Measurements from ENCODE around the gene AQP7. TPM values are rescaled to one million over a fixed set of nuclear protein-coding genes. Genes with fewer than 3 reads are reported as not detected.

The AQP7 gene
- total RNA-seq, 2 experiments from 2014 or later: 2.2 TPM; not detected in 1

DNA sequence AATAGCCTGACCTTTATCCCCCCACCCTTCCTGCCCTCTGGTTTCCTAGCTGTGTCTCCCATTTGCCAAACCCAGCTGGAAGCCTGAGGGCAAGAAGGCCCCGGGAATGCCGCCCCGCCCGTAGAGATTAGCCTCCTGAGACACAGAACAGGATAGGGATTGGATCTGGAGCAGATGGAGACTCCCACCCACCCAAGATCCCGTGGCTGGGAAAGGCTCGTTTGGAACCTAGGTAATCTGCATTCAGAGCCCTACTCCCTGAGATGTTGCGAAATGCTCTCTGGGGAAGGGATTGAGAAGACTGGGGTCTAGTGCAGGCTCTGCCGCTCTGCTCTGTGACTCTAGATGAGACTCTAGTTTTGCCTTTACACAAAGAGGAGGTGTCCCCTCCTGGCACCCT is 34.1 kb upstream of the AQP7 start:
- DNase-seq (ENCODE audit: low spot score): no peak
- no peaks in the 10 kb centered on the region for H4K20me1 ChIP-seq (ENCODE audit: insufficient read depth, low read length)
- ChIA-PET POLR2A (no interaction called here), CTCF (ENCODE audit: unreplicated experiment) (no interaction called here)
- no peaks in the 10 kb centered on the region for H3K9me3 ChIP-seq (ENCODE audit: low read length)
- no peaks in the 10 kb centered on the region for H3K9me2 ChIP-seq (ENCODE audit: insufficient read depth, low read length)
- no TSS peak for BruUV-seq (replicated peaks)
- no peak overlapping the region for H3K4me3 ChIP-seq (ENCODE audit: low read depth, low read length, poor library complexity, severe bottlenecking)
- no peaks in the 10 kb centered on the region for H3K79me2 ChIP-seq (ENCODE audit: insufficient read depth, low read depth, low read length)
- no peak overlapping the region for H3K27ac ChIP-seq (ENCODE audit: low read depth, low read length, poor library complexity, severe bottlenecking)
- H3K4me1 ChIP-seq (ENCODE audit: insufficient read depth, low read length, poor library complexity, severe bottlenecking): peaks cover 4% of the 10 kb centered on the region
- no peaks in the 10 kb centered on the region for H3K36me3 ChIP-seq (ENCODE audit: insufficient read depth, low read length)
- H2AFZ ChIP-seq (ENCODE audit: low read length): no peak overlapping the region
- no peak for TF ChIP-seq EZH2phosphoT487 (IDR thresholded peaks at IDR 0.05; ENCODE audit: borderline replicate concordance, low read depth, low read length)
- TF ChIP-seq, protein P1, sequence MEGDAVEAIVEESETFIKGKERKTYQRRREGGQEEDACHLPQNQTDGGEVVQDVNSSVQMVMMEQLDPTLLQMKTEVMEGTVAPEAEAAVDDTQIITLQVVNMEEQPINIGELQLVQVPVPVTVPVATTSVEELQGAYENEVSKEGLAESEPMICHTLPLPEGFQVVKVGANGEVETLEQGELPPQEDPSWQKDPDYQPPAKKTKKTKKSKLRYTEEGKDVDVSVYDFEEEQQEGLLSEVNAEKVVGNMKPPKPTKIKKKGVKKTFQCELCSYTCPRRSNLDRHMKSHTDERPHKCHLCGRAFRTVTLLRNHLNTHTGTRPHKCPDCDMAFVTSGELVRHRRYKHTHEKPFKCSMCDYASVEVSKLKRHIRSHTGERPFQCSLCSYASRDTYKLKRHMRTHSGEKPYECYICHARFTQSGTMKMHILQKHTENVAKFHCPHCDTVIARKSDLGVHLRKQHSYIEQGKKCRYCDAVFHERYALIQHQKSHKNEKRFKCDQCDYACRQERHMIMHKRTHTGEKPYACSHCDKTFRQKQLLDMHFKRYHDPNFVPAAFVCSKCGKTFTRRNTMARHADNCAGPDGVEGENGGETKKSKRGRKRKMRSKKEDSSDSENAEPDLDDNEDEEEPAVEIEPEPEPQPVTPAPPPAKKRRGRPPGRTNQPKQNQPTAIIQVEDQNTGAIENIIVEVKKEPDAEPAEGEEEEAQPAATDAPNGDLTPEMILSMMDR (conservative IDR thresholded peaks at IDR 0.05; ENCODE audit: low read length): no peak
- no peak overlapping the region for H3K4me2 ChIP-seq (ENCODE audit: low read length)
- intact Hi-C loops (cut with micrococcal nuclease; ENCODE audit: unreplicated experiment): no loop called here

DNA sequence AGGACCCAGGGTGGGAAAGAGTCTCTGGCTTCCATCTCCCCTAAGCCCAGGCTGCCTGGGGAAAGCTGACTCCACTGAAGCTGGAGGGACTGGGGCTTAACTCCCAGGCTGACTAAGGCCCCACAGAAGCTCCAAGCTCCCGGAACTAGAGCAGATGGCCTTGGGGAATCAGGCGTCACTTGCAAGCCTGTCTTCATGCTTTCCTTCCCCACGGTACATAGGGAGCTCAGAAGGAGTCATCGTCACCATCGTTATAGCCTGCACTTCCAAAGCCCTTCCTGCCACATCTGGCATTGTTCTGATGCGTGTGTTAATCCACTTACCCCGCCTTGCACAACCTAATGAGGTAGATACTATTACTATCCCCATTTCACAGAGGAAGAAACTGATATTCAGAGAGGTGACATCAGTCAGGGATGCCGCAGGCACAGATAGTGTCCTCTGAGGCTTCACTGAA is 33.5 kb upstream of the AQP7 start:
- no TSS peak for BruUV-seq (replicated peaks)
- POLR2A ChIA-PET: interaction anchor here (1.1 kb wide), 1 partner anchor 25 kb away, joined by 3 read pairs; no protein-coding TSS in a partner anchor
- H3K79me2 ChIP-seq (ENCODE audit: insufficient read depth, low read depth, low read length): no peaks in the 10 kb centered on the region

More for the DNA sequence above, 33.5 kb upstream of the AQP7 start:
- H3K9me3 ChIP-seq (ENCODE audit: low read length): no peaks in the 10 kb centered on the region
- H3K9me2 ChIP-seq (ENCODE audit: insufficient read depth, low read length): no peaks in the 10 kb centered on the region
- no peaks in the 10 kb centered on the region for H4K20me1 ChIP-seq (ENCODE audit: insufficient read depth, low read length)
- TF ChIP-seq, protein P1 (conservative IDR thresholded peaks at IDR 0.05; ENCODE audit: low read length): no peak
- TF ChIP-seq EZH2phosphoT487 (IDR thresholded peaks at IDR 0.05; ENCODE audit: borderline replicate concordance, low read depth, low read length): no peak
- H3K4me2 ChIP-seq (ENCODE audit: low read length): no peak overlapping the region
- no peak overlapping the region for H3K27ac ChIP-seq (ENCODE audit: low read depth, low read length, poor library complexity, severe bottlenecking)
- H2AFZ ChIP-seq (ENCODE audit: low read length): no peak overlapping the region
- no peaks in the 10 kb centered on the region for H3K36me3 ChIP-seq (ENCODE audit: insufficient read depth, low read length)
- DNase-seq (ENCODE audit: low spot score): no peak
- intact Hi-C loops (cut with micrococcal nuclease; ENCODE audit: unreplicated experiment): no loop called here
- no peak overlapping the region for H3K4me3 ChIP-seq (ENCODE audit: low read depth, low read length, poor library complexity, severe bottlenecking)
- CTCF ChIA-PET (ENCODE audit: unreplicated experiment): interaction anchor here (1.5 kb wide), 1 partner anchor 17 kb away, joined by 4 read pairs; no protein-coding TSS in a partner anchor
- peaks cover 4% of the 10 kb centered on the region for H3K4me1 ChIP-seq (ENCODE audit: insufficient read depth, low read length, poor library complexity, severe bottlenecking)
